A549 (cell line): ENCODE results near the gene SERPINE1. TPM values are rescaled to one million over a fixed set of nuclear protein-coding genes. Genes with fewer than 3 reads are reported as not detected.

Experiments
- polyA plus RNA-seq, 4 experiments: library from polyadenylated mRNA; depleted of rRNA in 3 of 4; stranded (reverse); fragments of >200 nt; fragmentation: RNase III in 1 of 4; extraction: RNeasy Plus Mini Kit Qiagen cat#74134 plus additional on column Dnase treatment in 1 of 4; gene quantifications; 2 replicates in 3 of 4; 3 replicates in 1 of 4; pipeline ENCODE4 v1.2.3, GENCODE V29; 2011 to 2017
- small RNA-seq, 6 experiments: library from RNA; depleted of rRNA; stranded (forward); fragments of <200 nt; gene quantifications; one replicate each; pipeline ENCODE3, GENCODE V24; 2012

The SERPINE1 gene
- polyA plus RNA-seq, 2 of the 4 experiments (the other 2 are of a cell fraction) = 286 to 355 TPM

Small RNA genes lying within 50 kb of the gene (small RNA-seq; reads per million reads assigned to genes)
- gene MIR4653 = 0 reads per million in 6 experiments

Other genes with a start within 250 kb of the SERPINE1 start
- 1.1 and 1.9 TPM in 2 replicates for gene UFSP1, start 237.4 kb upstream of the SERPINE1 start, polyA plus RNA-seq (2011; rRNA removed)
- 6.1 to 7.1 TPM (median 6.9 TPM) in 3 replicates for gene UFSP1, start 237.4 kb upstream of the SERPINE1 start, polyA plus RNA-seq (2017; fragmentation: RNase III; extraction: RNeasy Plus Mini Kit Qiagen cat#74134 plus additional on column Dnase treatment)
- 0.17 and 0.26 TPM in 2 replicates for gene ACHE, start 231.2 kb upstream of the SERPINE1 start, polyA plus RNA-seq (2011; rRNA removed)
- 0.62 to 0.92 TPM (median 0.69 TPM) in 3 replicates for gene ACHE, start 231.2 kb upstream of the SERPINE1 start, polyA plus RNA-seq (2017; fragmentation: RNase III; extraction: RNeasy Plus Mini Kit Qiagen cat#74134 plus additional on column Dnase treatment)
- gene MUC3A, start 177.6 kb upstream of the SERPINE1 start, polyA plus RNA-seq (2011; rRNA removed) = 4.0 and 4.4 TPM in 2 replicates
- 6.9 to 8.1 TPM (median 7.3 TPM) in 3 replicates for gene MUC3A, start 177.6 kb upstream of the SERPINE1 start, polyA plus RNA-seq (2017; fragmentation: RNase III; extraction: RNeasy Plus Mini Kit Qiagen cat#74134 plus additional on column Dnase treatment)
- gene MUC12, start 157.5 kb upstream of the SERPINE1 start, polyA plus RNA-seq (2011; rRNA removed) = 1.2 and 1.8 TPM in 2 replicates
- 2.0 to 2.7 TPM (median 2.4 TPM) in 3 replicates for gene MUC12, start 157.5 kb upstream of the SERPINE1 start, polyA plus RNA-seq (2017; fragmentation: RNase III; extraction: RNeasy Plus Mini Kit Qiagen cat#74134 plus additional on column Dnase treatment)
- gene MUC17, start 107.0 kb upstream of the SERPINE1 start, polyA plus RNA-seq (2011; rRNA removed) = 0.01 and 0.03 TPM in 2 replicates
- not detected in 3 replicates for gene MUC17, start 107.0 kb upstream of the SERPINE1 start, polyA plus RNA-seq (2017; fragmentation: RNase III; extraction: RNeasy Plus Mini Kit Qiagen cat#74134 plus additional on column Dnase treatment)
- gene TRIM56, start 41.6 kb upstream of the SERPINE1 start, polyA plus RNA-seq (2011; rRNA removed) = 3.9 and 5.2 TPM in 2 replicates
- 15.6 to 17.8 TPM (median 16.5 TPM) in 3 replicates for gene TRIM56, start 41.6 kb upstream of the SERPINE1 start, polyA plus RNA-seq (2017; fragmentation: RNase III; extraction: RNeasy Plus Mini Kit Qiagen cat#74134 plus additional on column Dnase treatment)
- gene AP1S1, start 27.4 kb downstream of the SERPINE1 start, polyA plus RNA-seq (2011; rRNA removed) = 107 and 128 TPM in 2 replicates
- 181 to 187 TPM (median 182 TPM) in 3 replicates for gene AP1S1, start 27.4 kb downstream of the SERPINE1 start, polyA plus RNA-seq (2017; fragmentation: RNase III; extraction: RNeasy Plus Mini Kit Qiagen cat#74134 plus additional on column Dnase treatment)
- gene VGF, start 38.5 kb downstream of the SERPINE1 start, polyA plus RNA-seq (2011; rRNA removed) = 0.16 and 0.21 TPM in 2 replicates
- 1.4 to 2.7 TPM (median 2.0 TPM) in 3 replicates for gene VGF, start 38.5 kb downstream of the SERPINE1 start, polyA plus RNA-seq (2017; fragmentation: RNase III; extraction: RNeasy Plus Mini Kit Qiagen cat#74134 plus additional on column Dnase treatment)
- 0.03 and 0.05 TPM in 2 replicates for gene NAT16, start 53.2 kb downstream of the SERPINE1 start, polyA plus RNA-seq (2011; rRNA removed)
- 0.07 to 0.12 TPM in 2 of 3 replicates, not detected in the other for gene NAT16, start 53.2 kb downstream of the SERPINE1 start, polyA plus RNA-seq (2017; fragmentation: RNase III; extraction: RNeasy Plus Mini Kit Qiagen cat#74134 plus additional on column Dnase treatment)
- gene MOGAT3, start 73.9 kb downstream of the SERPINE1 start, polyA plus RNA-seq (2011; rRNA removed) = 0.11 and 0.14 TPM in 2 replicates
- gene MOGAT3, start 73.9 kb downstream of the SERPINE1 start, polyA plus RNA-seq (2017; fragmentation: RNase III; extraction: RNeasy Plus Mini Kit Qiagen cat#74134 plus additional on column Dnase treatment) = 0.09 TPM in 1 of 3 replicates, not detected in the others
- 21.1 and 26.0 TPM in 2 replicates for gene PLOD3, start 90.5 kb downstream of the SERPINE1 start, polyA plus RNA-seq (2011; rRNA removed)
- 48.7 to 52.8 TPM (median 50.6 TPM) in 3 replicates for gene PLOD3, start 90.5 kb downstream of the SERPINE1 start, polyA plus RNA-seq (2017; fragmentation: RNase III; extraction: RNeasy Plus Mini Kit Qiagen cat#74134 plus additional on column Dnase treatment)
- 29.5 and 33.2 TPM in 2 replicates for gene ZNHIT1, start 91.1 kb downstream of the SERPINE1 start, polyA plus RNA-seq (2011; rRNA removed)
- gene ZNHIT1, start 91.1 kb downstream of the SERPINE1 start, polyA plus RNA-seq (2017; fragmentation: RNase III; extraction: RNeasy Plus Mini Kit Qiagen cat#74134 plus additional on column Dnase treatment) = 55.6 to 56.4 TPM (median 55.9 TPM) in 3 replicates
- 9.6 and 12.0 TPM in 2 replicates for gene CLDN15, start 110.7 kb downstream of the SERPINE1 start, polyA plus RNA-seq (2011; rRNA removed)
- gene CLDN15, start 110.7 kb downstream of the SERPINE1 start, polyA plus RNA-seq (2017; fragmentation: RNase III; extraction: RNeasy Plus Mini Kit Qiagen cat#74134 plus additional on column Dnase treatment) = 11.2 to 14.4 TPM (median 12.9 TPM) in 3 replicates
- gene FIS1, start 118.0 kb downstream of the SERPINE1 start, polyA plus RNA-seq (2011; rRNA removed) = 111 TPM in 2 replicates
- 155 to 161 TPM (median 159 TPM) in 3 replicates for gene FIS1, start 118.0 kb downstream of the SERPINE1 start, polyA plus RNA-seq (2017; fragmentation: RNase III; extraction: RNeasy Plus Mini Kit Qiagen cat#74134 plus additional on column Dnase treatment)
- gene IFT22, start 194.7 kb downstream of the SERPINE1 start, polyA plus RNA-seq (2011; rRNA removed) = 58.4 and 66.5 TPM in 2 replicates
- gene IFT22, start 194.7 kb downstream of the SERPINE1 start, polyA plus RNA-seq (2017; fragmentation: RNase III; extraction: RNeasy Plus Mini Kit Qiagen cat#74134 plus additional on column Dnase treatment) = 49.9 to 51.4 TPM (median 50.5 TPM) in 3 replicates
- gene COL26A1, start 235.8 kb downstream of the SERPINE1 start, polyA plus RNA-seq (2011; rRNA removed) = 1.3 and 1.4 TPM in 2 replicates
- 0.46 to 0.52 TPM (median 0.47 TPM) in 3 replicates for gene COL26A1, start 235.8 kb downstream of the SERPINE1 start, polyA plus RNA-seq (2017; fragmentation: RNase III; extraction: RNeasy Plus Mini Kit Qiagen cat#74134 plus additional on column Dnase treatment)